Retina (tissue), 1 donor: ENCODE results near the gene GPX3.

Experiments
- DNase-seq: peaks from one replicate; pipeline ENCODE4 v3.0.0-alpha.2; 2016

Gene GPX3

DNA sequence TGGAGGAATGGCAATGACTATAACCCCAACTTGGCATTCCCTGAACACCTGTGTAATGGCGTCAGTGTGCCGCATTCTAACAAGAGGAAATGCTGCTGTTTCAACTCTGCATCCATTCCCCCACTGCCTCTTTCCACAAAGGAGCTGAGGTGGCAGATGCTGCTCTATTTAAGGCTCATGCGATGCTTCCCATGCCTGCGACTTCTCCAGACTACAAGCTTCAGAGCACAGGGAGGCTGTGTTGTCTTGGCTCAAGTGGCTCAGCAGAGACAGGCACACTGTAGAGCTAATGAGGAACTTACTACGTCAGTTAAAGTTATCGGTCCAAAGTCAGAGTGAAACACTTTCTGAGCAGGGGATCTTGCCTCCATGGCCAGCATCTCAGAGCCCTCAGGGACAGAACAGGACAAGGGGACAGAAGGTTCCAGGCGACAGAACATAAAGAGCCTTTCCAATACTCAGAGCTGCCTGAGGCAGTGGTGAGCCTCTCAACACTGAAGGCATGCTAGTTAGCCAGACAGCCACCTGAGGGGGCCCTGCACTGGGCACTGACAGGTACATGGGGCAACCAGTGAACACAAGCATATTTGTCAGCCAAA, 38.6 kb downstream of the GPX3 start:
- no peak for DNase-seq

DNA sequence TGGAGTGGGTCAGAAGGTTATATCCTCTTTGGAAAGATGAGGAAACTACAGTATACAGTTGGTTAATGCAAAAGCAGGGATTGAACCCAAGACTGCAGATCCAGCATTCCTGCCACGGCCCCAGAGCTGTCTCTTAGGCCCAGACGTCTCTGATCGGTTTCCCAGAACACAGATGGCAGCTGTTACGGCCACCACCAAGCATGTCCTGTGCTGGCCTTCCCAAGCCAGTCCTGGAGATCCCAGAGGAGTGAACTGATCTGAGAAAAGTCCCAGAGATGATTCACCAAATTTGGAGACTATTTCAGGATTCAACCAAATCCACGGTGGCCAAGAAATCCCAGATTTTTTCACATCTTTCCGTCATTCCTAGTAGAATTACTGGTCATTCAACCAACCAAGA, 40.4 kb downstream of the GPX3 start:
- DNase-seq, result no peak

DNA sequence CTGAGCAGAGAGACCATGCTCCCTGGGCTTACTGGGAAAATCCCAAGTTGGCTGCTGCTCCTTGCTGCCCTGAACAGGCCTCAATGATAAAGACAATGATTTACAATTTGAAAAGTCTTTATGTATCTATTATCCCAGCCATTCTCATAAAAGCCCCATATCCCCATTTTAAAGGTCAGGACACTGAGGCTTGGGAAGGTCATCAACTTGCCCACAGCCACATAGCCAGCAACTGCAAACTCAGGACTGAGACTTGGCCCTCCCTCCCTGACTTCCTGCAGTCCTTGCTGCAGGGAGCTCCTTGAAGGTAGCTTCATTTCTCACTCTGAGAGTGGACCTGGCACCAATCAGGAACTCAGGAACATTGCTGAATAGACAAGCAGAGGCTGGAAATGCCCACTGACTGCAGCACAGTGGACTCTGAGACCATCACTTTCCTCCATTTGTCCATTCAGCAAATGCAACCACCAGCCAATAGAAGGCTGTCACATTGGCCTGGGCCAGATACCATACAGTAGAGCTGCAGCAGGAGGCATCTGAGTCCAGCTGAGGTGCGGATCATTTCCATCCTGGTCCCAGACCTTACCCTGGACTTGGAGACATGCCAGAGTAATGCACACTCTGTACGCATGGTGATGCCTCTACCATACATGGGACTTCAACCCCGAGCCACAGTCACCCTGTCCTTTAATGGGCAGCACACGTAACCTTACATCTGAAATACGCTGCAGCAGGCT, 42.2 kb downstream of the GPX3 start:
- no peak for DNase-seq

DNA sequence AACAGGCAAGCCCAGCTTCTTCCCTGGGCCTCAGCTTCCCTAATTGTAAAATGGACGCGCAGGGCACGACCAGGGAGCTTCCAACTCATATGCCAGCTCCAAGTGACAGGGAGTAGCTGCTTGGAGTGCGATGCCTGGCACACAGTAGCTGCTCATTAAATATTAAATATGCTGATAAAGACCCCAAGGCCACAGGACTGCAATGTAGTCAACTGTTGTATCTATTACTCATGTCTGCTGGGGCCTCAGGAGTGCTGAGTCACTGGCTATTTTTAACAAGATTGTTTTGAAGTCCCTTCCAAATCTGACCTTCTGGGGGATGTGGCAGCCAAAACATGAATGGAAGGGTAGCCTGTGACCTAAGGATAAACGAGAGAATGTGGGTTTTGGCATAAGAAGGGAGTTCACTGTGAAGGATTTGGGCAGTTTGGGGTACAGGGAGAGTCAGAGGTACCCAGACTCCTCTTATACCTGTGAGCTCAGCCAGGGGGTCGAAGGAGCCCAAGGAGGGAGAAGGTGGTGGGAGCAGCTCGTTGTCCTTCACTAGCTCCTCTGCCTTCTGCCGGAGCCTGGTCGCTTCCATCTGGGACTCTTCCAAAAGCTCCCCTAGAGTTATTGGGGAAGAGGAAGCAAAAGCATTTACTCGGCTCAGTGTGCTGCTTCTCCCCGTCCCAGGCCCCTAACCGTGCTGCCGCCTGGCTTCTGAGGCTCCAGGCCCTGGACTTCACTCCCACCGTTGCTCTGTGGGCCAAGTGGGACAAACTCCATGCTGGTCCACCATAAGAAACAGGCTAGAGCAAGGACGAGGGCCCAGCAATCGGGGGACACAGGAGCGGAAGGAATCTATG, 43.0 kb downstream of the GPX3 start:
- DNase-seq, result no peak

DNA sequence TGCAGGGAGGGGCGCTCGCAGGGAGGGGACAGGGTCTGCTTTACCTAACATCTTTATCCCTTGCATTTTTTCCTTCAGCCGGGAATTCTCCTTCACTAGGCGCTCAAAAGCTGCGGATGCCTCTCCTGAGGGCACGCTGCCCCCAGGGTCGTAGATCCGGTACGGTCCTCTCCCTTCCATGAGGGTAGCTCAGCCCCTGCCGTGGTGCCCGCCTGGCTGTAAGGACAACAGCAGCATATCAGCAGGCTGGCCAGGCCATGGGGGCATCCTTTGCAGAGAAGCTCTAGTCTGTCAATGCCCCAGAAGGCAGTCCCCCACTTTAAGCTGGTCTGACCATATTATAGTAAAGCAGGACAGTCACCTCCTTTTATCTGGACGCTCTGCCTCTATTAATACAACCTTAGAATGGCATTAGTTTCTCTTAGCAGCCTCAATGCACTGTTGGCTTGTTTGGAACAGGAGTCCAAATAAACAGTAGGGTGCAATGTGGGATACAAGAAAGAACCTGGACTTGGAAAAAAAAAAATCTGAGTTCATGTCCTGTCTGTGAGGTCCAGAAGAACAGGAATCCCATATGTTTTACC, 44.6 kb downstream of the GPX3 start:
- no peak for DNase-seq

DNA sequence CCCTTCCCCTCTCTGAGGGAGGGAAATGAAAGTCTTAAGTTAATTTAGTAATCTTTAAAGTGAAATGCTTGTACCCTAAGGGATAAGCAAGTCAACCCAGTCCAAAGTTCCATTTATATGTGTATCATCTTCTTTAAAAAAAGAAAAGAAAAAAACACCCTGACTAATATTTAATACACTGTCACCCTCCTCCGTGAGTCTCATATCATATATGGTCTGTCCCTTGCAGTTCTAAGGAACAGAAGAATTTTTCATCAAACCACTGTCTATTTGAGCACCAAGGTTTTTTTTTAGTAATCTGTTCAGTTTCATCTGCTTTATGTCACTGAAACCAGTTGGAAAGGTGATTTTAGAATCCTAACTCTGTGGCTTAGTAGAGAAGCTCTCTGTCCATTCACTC, 45.2 kb downstream of the GPX3 start:
- DNase-seq, result no peak

DNA sequence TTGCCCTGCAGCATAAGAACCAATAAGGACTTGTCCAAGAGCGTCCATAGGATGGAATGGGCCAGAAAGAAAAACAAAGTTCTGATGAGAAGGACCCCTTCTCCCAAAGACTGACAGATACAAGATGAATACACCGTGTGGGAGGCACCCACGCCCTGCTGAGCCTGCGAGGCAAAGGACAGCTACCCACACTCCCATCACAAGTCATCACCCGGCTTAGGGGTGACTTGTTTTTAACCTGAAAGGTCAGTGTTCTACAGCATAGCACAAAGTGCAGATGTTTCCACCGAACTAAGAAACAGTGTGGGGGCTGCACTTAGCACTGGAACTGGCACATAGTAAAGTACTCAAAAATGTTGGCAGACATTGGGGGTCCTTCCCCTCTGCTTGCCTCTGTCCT, 46.5 kb downstream of the GPX3 start:
- no peak for DNase-seq

DNA sequence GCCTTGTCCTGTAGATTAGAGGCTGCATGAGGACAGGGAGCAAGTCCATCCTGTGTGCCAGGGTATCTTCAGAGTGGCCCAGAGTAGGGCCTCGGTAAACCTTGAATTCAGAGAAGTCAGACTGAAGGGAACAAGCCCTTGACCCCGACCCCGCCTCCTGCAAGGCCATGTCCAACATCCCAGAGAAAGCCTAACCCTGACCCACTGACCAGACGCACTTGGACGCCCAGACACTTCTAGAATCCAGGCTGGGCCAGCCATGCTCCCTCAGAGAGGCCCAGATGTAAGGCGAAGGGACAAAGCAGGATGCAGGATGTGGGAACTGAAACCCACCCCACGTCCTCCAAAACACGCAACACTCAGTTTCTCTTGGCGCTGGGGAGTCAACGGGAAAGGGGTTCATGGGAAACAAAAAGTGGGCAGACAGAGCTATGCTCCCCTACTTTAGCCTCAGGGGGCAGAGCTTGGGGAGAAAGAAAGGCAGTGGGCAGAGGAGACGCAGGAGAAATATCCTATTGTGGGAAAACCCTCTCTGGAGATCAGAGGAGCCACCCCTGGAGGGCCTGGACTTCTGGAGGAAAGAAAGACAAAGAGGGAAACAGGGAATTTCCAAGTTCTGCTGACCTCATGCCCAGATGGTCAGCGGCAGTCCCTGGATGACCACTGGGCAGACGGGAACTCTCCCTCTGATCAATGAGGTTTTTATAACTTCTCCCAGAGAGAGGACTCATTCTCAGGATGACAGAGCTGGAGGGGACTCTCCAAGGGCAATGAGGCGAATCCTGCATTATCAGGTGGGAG, 47.4 kb downstream of the GPX3 start:
- no peak for DNase-seq

DNA sequence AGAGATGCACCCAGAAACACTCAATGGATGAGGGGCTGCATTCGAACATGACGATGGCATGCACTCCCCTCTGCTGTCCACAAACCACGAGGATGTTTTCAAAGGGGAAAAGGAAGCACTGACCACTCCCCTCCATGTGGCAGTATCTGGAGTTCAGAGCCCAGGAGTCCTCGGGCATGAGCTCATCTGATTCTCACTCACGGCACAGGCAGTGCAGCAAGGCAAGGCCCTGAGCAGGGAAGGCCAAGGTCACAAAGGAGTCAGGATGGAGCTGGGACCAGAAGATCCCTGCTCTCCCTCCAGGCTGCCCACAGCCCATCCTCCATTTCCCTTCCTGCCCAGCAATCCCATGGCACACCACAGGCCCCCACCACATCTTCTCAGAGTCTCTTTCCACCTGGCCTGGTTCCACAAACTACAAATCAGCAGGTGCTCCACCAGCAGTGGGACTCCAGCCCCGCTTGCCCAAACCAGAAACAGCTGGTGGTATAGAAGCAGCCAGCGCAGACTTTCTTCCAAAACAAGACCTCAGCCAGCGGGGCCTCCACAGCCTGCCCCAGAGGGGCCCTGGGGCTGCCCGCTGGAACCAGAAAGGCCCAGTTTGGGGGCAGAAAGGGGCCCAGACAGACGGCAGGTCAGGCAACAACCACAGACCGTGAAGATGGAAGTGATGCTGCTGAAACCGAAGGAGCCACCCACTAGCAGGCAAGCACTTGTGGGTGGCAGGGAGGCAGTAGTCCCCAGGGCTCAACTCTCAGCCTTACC, 48.2 kb downstream of the GPX3 start:
- DNase-seq, result no peak

DNA sequence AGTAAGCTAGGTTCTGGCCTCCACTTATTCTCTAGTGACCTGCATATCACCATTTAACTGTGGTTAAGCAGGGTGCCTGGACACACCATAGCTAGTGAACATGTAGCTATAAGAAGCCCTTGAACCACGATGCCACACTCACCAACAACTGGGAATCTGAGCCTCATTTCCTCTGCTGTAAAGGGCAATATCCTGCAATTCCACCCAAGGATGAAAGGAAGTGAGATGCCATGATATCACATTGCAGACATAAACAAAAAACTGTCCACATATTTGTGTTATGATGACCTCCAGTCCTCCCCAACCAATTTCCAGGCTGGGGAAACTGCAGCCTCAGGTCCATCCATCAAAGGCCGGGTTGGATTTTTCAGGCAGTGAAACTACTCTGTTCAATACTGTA, 50.1 kb downstream of the GPX3 start:
- no peak for DNase-seq

DNA sequence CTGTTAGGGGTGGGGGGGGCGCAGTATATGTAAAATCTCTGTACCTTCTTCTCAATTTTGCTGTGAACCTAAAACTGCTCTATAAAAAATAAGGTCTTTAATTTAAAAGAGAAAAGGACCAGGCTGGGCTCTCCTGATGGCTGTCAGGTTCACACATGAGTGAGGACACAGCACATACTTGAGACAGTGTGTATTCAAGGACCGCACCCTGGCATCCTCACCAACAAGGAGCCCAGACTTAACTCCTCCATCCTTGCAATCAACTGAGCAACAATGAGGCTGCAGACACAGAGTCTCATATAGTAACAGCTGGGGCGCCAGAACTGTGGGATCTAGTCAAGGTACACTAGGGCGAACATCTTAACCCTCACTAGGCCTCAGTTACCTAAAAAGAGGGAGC, 50.6 kb downstream of the GPX3 start:
- no peak for DNase-seq

DNA sequence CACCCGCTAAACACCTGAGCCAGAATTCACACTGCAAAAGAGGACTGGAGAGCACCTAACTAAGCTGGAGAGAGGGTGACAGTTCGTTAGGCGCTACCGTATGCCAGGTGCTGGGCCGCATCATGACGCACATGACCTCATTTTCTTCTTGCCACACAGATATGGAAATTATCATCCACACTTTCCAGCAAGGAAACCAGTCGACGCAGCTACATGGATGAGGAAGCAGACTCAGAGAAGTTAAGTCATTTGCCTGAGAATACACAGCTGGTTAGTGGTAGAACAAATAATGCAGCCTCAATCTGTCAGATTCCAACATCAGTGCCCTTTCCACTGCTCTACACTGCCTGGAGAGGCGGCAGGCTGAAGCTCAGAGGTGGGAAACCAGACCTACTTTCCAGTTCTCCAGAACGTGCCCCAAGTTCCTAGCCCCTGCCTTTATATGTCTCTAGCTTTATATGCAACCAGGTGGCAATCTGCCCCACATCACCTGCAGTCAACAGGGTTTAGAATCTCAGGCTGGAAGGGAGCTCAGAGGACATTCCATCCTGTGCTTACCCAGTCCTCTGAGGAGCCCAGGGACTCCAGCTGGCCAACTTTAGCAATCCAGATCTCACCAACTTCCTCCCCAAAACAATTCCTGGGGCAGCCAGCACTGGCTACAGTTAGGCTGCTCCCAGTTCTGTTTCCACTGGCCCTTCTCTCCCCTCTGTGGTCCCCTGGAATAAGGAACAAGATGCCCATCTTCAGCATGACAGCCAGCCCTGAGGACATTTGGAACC, 51.6 kb downstream of the GPX3 start:
- no peak for DNase-seq

DNA sequence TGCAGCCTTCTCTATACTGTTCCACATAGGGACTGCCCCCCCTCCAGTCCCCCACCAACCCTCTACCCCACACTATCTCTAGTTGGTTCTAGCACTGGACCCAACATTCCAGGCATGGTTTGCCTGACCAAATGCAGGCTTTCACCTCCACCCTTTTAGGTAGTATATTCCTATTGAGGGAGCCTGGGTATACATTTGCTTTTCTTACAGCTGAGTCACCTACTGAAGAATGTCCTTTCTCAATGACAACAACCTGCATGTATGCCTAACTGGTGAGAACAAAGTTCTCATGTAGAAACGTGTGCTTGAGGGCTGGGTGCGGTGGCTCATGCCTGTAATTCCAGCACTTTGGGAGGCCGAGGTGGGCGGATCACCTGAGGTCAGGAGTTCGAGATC, 52.2 kb downstream of the GPX3 start:
- no peak for DNase-seq

DNA sequence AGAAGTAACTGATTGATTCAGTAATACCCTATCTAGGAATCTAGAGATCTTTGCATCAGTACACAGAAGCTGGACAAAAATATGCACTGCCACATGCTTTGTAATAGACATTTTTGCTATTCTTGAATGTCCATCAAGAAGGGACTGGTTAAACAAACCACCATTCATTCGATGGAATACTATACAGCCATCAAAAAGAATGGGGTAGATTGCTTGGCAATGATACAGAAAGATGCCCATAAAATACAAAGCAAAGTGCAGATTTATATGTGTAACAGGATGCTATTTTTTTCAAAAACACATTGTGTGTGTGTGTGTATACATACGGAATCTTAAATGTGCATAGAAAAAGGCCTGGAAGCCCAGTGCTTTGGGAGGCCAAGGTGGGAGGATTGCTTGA, 52.9 kb downstream of the GPX3 start:
- no peak for DNase-seq

DNA sequence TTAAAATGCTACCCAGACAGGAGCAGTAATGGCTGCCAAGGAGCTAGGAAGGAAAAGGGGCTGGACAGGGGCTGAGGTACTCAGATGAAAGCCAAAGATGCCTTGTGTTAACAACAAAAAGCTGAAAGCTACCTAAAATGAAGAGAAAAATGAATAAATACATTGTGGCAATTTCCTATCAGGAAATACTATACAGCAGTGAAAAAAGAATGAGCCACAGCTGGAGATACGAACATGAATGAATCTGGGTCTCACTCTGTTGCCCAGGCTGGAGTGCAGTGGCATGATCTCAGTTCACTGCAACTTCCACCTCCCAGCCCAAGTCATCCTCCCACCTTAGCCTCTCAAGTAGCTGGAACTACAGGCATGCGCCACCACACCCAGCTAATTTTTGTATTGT, 54.2 kb downstream of the GPX3 start:
- DNase-seq, result no peak

DNA sequence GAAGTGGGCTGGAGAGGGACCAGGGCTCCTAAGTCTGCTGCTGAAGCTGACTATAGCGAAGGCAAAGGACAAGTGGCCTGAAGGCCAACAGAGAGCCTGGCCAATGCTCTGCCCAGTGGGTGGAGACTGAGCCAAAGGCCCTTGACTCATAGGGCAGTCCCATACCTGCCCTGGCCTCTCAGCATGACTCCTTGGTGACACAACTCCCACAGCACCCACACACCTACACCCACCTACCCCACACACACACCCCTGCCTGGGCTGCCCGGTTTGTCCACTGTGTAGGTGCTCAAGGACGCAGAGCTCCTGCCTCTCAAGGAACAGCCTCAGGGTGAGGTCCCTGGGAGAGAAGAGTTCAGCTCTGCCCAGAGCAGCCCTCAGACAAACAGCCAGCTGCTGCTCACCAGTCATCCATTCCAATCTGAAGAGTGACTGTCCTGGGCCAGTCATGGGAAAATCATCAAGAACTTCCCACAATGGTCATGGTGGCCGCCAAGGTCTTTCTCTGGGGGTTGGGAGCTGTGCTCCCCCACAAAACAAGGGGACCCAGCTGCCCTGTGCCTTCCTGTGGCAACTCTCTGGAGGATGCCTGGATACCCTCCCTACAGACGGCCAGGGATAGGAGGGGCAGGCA, 55.4 kb downstream of the GPX3 start:
- DNase-seq, result no peak

DNA sequence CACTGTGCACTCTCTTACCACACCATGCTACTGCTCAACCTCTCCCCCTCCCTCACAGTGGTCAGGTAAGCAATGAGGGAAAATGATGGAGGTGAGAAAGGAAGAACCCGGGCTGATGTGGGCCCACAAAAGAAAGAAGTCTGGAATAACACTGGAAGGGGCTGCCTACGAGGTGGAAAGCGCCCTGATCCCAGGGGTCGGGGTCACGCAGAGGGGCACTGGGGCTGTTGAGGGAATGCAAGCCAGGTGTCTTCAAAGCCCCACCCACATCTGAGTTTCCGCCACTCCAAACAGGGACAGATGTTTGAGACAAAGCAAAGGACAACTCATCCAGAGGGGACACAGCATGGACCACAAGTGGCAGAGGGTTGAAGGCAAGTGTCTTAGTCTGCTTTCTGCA, 56.2 kb downstream of the GPX3 start:
- no peak for DNase-seq

DNA sequence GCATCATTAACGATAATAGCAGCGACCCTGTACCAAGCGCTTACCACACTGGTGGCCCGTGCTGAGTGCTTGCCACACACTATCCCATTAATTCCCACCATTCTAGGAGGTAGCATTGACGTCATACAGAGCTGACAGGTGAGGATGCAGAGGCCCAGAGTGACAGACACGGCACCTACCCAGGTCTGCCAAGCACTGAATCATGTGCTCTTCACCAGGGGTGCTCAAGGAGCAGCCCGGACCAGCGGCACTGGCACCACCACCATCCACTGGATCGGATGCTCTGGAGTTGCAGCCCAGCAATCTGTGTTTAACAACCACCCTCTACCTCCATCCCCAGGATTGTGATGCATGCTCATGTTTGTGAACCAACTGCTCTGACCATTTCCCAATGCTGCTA, 57.0 kb downstream of the GPX3 start:
- DNase-seq, result no peak

DNA sequence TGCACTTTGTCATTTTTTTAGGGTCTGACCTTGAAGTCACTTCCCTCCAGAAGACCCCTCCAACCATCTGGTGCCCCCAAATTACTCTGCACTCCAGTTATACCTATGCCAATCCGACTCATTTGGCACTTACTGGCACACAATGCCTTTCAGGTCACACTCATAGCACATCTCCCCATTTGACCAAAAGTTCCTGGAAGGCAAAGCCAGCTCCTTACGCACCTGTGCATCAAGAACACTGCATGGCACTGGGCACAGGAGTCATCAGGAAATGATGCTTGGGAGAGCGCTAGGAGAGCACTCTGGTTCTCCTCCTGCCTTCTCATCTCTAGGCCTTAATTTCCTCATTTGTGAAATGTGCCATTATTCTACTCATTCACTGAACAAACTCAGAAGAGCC, 57.6 kb downstream of the GPX3 start:
- no peak for DNase-seq
